HG03354 (cell line): Measurements from ENCODE around the gene PGLYRP3.
A peak's percentile ranks its signal among the peaks of the same experiment; 100 is the strongest.

ENCODE experiments used
- ATAC-seq: cut with Tn5 transposase; IDR thresholded peaks from one replicate; pipeline ENCODE4 v1.9.1; 2021; ENCODE audit warnings: mild to moderate bottlenecking; ENCODE audit not compliant: unreplicated experiment, poor library complexity, severe bottlenecking

The PGLYRP3 gene

DNA sequence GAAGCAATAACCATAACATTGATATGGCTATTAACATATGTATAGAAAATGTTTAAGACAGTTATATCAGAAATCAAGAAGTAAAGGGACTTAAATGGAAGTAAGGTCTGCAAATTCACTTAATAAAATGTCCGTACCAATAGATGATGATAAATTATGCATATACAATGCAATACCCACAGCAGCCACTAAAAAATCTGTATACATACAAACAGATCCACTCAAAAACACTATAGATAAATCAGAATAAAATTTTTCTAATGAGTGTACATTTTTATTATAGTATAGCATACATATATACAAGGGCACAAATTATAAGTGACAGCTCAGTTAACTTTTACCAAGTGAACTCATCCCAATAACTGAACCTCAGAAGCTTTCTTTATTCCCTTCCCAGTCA is 47.3 kb downstream of the PGLYRP3 start:
- ATAC-seq, result no peak

DNA sequence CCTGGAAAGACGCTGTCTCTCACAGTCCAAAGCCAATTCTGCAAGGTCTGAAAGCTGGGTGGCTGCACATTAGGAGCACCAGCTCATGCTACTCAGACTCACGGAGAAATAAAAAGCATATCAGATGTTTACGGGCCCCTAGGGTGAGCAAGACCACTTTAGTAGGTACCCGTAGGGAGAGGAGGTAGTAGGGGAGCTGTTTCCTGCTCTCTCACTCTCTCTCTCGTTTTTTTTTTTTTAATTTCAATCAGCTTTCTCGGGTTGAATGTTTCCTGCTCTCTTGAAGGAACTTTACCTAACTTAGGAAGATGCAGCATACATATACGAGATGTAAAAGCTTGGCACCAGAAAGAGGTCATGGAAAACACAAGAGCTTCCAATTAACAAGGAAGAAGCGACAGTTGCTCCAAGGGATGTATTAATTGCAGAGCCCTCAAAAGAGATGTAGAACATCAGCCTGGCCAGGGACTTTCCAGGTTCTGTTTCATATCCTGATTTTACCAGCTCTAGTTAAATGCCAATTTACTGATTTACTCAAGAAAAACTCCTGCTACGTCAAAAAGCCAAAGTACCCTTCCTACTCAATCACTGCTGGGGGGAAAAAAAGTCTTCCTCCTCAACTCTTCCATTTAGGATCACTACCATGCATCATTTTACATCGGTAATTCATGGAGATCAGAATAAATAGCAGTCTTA is 50.1 kb downstream of the PGLYRP3 start:
- no peak for ATAC-seq

DNA sequence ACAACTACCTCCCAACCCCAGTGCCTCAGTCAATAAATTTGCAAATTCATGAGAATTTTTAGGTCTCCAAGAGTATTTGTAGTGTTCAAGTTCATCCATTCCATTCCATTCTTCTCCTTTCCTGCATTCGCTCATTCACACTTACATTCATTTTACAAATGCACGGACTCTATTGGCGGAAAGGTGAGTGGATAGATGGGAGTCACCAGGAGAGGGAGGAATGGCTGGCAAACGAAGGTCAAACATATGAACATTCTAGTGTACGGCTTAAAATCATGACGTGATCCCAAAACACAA is 50.7 kb downstream of the PGLYRP3 start:
- no peak for ATAC-seq

DNA sequence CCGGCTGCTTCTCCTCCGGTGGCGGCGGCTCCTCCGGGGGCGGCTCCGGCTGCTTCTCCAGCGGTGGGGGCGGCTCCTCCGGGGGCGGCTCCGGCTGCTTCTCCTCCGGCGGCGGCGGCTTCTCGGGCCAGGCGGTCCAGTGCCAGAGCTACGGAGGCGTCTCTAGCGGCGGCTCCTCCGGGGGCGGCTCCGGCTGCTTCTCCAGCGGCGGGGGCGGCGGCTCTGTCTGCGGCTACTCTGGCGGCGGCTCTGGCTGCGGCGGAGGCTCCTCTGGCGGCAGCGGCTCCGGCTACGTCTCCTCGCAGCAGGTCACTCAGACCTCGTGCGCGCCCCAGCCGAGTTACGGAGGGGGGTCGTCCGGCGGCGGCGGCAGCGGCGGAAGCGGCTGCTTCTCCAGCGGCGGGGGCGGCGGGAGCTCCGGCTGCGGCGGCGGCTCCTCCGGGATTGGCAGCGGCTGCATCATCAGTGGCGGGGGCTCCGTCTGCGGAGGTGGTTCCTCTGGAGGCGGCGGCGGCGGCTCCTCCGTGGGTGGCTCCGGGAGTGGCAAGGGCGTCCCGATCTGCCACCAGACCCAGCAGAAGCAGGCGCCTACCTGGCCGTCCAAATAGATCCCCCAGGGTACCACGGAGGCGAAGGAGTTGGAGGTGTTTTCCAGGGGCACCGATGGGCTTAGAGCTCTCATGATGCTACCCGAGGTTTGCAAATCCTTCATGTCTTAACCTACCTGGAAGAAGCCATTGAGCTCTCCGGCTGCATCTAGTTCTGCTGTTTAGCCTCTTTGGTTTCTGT is 51.3 kb downstream of the PGLYRP3 start:
- ATAC-seq, result no peak

DNA sequence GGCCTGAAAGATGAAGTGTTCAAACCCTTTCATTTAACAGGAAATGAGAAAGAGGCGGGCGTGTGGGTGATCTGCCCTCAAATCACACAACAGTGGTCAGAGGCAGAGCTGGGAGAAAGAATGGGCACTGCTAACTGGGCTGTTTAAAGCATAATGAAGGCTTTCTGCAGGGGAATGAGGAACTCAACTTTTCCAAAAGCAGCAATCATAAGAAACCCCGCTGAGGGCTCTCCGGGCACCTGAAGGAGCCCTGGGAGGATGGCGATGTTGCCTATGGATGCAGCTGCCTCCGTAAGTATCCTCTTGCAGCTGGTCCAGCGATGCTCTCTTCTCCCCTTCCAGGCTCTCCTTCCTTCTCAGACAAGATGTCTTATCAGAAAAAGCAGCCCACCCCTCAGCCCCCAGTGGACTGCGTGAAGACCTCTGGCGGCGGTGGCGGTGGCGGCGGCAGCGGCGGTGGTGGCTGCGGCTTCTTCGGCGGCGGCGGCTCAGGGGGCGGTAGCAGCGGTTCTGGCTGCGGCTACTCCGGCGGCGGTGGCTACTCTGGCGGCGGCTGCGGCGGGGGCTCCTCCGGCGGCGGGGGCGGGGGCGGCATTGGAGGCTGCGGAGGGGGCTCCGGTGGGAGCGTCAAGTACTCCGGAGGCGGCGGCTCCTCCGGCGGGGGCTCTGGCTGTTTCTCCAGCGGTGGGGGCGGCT is 52.0 kb downstream of the PGLYRP3 start:
- no peak for ATAC-seq

DNA sequence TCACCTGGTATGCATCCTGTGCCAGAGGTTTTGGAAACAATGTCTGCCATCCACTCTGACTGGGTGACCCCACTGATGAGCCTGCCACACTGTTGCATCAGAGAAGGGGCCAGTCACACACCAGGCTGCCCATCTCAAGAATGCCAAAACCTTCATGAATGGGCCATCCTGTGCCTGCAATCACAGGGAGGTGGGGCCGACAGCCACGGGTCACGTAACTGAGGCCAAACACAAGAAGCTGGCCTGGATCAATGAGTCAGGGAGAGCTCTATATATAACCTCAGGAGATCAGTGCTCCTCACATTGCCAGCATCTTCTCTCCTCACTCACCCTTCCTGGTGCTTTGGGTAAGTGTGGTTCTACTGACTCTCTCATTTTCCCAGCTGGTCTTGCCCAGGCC is 53.4 kb downstream of the PGLYRP3 start, which contains the start of gene LORICRIN:
TSS of gene LORICRIN (plus strand) at position 301 of the 400 bp plus-strand sequence. CDS start 1,263 bp downstream, outside the sequence.
- no peak for ATAC-seq

DNA sequence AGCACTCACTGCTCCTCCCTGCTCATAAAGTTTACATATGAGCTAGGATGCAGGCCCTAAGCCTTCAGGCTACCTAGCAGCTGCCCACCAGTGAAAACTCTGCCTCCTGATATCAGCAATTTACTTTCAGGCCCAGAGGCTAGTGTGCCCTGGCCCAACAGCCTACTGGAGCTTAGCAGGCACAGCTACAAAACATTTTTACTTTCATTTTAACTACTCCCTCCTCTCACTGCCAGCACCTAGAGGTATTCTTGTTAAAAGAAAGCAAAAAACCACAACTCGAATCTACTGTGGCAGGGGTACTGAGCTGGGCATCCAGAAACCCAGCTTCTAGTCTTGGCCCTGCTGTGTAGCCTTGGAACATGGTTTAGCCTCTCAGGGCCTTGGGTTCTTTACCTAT is 59.1 kb downstream of the PGLYRP3 start:
- peak; percentile 66 for ATAC-seq

DNA sequence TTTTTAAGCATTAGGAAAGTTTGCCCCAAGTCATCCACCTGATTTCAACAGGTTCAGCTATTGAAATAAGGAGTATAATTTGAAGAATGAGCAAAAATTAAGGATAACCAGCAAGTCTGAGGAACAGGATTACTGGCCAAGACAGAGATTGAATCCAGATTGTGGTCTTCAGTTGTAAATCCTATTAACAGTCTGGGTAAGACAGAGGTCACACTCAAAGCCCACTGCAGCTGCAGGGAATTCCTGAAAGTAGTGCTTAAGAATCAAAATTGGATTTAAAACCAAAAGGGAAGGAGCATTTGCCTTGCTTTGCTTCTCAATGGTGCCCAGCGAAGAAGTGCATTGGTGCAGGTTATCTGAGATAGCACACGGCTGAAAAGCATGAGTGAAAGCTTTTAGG is 59.7 kb downstream of the PGLYRP3 start:
- ATAC-seq, result no peak

DNA sequence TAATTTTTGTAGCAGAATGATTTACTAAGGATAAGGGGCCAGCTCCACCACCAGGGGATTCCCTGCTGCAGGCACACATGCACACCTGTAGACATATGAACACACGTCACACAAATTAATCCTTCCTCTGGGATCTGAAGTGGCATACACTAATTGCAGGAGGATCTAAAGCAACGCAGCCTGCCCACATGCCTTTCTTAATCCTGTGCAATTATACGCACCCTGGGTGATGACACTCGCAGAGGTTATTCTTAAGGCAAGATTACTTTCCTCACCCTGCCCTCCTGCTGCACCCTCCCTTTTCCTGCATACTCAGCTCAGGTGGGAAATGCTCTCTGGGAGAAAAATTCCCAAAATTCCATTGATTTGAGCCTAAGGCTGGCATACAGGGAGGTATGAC is 60.8 kb downstream of the PGLYRP3 start:
- ATAC-seq, result no peak

DNA sequence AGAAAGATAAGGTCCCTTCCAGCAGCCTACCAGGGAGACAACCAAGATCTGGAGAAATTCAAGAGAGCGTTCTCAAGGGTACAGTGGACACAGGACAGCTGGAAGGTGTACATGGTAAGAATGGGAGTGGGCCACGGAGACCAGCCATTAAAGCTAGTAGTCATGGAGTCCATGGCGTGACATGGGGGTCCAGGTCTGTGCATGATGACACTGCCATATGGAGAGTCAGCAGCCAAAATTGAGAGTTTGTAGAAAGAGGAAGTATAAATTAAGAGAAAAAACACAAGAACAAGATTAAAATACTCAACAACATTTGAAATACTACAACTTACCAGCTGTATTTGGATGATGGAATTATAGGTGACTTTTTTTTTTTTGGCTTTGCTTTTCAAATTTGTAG is 61.2 kb downstream of the PGLYRP3 start:
- no peak for ATAC-seq

DNA sequence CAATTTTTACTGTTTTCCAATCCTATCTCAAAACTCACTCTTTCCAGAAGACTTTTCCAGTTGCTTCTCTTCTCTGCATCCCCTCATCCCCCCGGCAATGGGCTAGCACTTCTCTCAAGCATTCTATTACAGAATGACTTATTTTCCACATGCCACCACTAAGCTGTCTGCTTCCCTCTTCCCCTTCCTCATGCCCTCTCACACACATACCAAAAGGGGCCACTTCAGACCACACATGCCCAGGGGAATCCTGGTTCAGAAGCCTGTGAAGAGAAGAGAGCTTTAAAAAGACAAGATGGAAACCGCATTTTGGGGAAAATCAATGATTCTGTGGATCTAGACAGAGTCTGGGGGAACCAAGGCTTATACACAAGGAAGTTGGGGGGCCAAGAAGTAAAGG is 61.7 kb downstream of the PGLYRP3 start:
- ATAC-seq, result no peak

DNA sequence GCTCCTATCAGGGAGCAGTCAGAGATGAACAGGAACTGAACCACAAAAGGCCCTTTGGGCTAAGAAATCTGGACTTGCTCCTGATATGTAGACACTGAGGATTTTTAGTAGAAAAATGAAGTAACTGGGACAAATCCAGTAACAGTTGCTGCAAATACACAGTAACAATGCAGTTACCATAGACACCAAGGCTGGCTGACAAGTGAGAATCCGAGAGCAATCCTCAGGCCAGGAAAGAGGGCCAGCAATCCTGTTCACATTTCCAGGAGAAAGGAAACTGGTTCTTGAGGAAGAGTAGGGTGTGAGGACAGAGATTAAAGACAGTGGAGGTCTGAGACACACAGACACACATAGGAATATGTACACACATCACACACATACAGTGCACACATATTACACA is 62.6 kb downstream of the PGLYRP3 start:
- ATAC-seq, result no peak

DNA sequence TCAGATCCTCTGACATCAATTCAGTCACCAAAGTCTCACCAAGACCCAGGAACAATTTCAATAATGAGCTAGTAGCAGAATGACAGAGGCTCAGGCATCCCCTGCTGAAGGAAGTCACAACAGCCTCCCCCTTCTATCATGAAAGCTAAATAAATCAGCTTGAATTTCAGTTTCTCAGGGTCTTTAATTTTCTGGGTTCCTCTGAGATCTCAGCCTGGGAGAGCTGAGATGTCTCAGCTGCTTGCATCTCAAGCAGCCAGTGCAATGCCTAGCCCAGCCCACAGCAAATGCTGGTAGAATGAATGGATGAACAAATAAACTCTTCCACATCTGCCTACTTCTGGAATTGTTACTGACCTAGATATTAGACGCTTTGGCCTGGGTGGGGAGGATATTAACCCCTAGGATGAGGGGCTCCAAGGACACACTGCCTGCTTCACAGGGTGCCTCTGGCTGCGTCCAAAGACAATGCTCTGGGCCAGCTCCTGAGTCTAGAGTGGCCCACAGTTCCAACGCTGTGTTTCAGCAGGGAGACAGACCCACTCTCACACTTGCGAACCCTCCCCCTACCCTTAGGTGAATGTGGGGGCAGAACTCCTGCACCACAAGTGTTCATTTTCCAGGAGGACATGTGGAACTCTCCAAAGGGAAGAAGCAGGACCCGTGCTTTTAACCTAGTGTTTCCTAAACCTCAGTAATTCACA is 64.4 kb downstream of the PGLYRP3 start:
- no peak for ATAC-seq
